HG02840 (cell line): ENCODE results near the gene RPL3.
"Not testable (repeated sequence)": the region's sequence is repeated elsewhere in the genome, so short reads cannot be mapped to it uniquely, and the experiment has no call there.

Experiments used
- ATAC-seq: cut with Tn5 transposase; IDR thresholded peaks from one replicate; pipeline ENCODE4 v1.9.1; 2021; ENCODE audit warnings: mild to moderate bottlenecking, moderate library complexity, moderate number of reproducible peaks; ENCODE audit not compliant: unreplicated experiment, low FRiP score

Gene RPL3

GRCh38 chr22:39352306-39352891 is 33.0 kb upstream of the RPL3 start:
- ATAC-seq: no peak

- no peak for ATAC-seq
Measured at GRCh38 chr22:39351689-39352214, 32.3 kb upstream of the RPL3 start.

- no peak for ATAC-seq
Measured at GRCh38 chr22:39350757-39351688, 31.6 kb upstream of the RPL3 start.

GRCh38 chr22:39349967-39350726 is 30.7 kb upstream of the RPL3 start, which contains the start of gene SYNGR1:
Gene SYNGR1, plus strand, starts transcription at chr22:39349991. Its CDS starts 20 bp downstream, at chr22:39350011.
- ATAC-seq: no peak

GRCh38 chr22:39349506-39349966 is 30.1 kb upstream of the RPL3 start:
- ATAC-seq: no peak

- ATAC-seq: no peak
Measured at GRCh38 chr22:39348909-39349505, 29.6 kb upstream of the RPL3 start.

- no peak for ATAC-seq
Measured at GRCh38 chr22:39345231-39345630, 25.8 kb upstream of the RPL3 start.

- ATAC-seq: no peak
Measured at GRCh38 chr22:39344046-39344390, 24.6 kb upstream of the RPL3 start.

- ATAC-seq: no peak
Measured at GRCh38 chr22:39343259-39344045, 24.0 kb upstream of the RPL3 start.

GRCh38 chr22:39341179-39341578 is 21.8 kb upstream of the RPL3 start:
- no peak for ATAC-seq

GRCh38 chr22:39339775-39340174 is 20.4 kb upstream of the RPL3 start:
- not testable (repeated sequence) for ATAC-seq

GRCh38 chr22:39336411-39336810 is 17.0 kb upstream of the RPL3 start:
- no peak for ATAC-seq

GRCh38 chr22:39332441-39333064 is 13.1 kb upstream of the RPL3 start:
- no peak for ATAC-seq

GRCh38 chr22:39330553-39330952 is 11.1 kb upstream of the RPL3 start:
- ATAC-seq: not testable (repeated sequence)

GRCh38 chr22:39327995-39328754 is 8.8 kb upstream of the RPL3 start:
- ATAC-seq: no peak

- ATAC-seq: no peak
Measured at GRCh38 chr22:39325392-39325932, 6.0 kb upstream of the RPL3 start.

- ATAC-seq: not testable (repeated sequence)
Measured at GRCh38 chr22:39320616-39321029, 1.2 kb upstream of the RPL3 start.
